Measurements from ENCODE around the gene NDUFB6. TPM values are rescaled to one million over a fixed set of nuclear protein-coding genes. Genes with fewer than 3 reads are reported as not detected.

Gene NDUFB6
- total RNA-seq, 1 donor from 2014 or later, result 43.4 TPM

- H3K27ac Mint-ChIP-seq (ENCODE audit: unreplicated experiment), result no peak overlapping the region
- peaks cover 5% of the 10 kb centered on the region for H3K9me3 Mint-ChIP-seq (ENCODE audit: low read depth)
- no peak for TF ChIP-seq CTCF (IDR thresholded peaks at IDR 0.05)
- no peak overlapping the region for H3K4me3 Mint-ChIP-seq (ENCODE audit: unreplicated experiment)
- H3K4me1 Mint-ChIP-seq (ENCODE audit: low read depth), result peaks cover 4% of the 10 kb centered on the region
- DNase-seq (ENCODE audit: low spot score), result no peak
- peaks cover 20% of the 10 kb centered on the region for H3K27me3 Mint-ChIP-seq (ENCODE audit: low read depth)
- H3K36me3 Mint-ChIP-seq (ENCODE audit: low read depth), result no peaks in the 10 kb centered on the region
Observed at GRCh38 chr9:32587901-32588300, 14.9 kb upstream of the NDUFB6 start.

GRCh38 chr9:32584784-32585183 is 11.8 kb upstream of the NDUFB6 start:
- Mint-ChIP-seq H3K4me1 (ENCODE audit: low read depth) (peaks cover 6% of the 10 kb centered on the region), H3K27me3 (ENCODE audit: low read depth) (peaks cover 19% of the 10 kb centered on the region), H3K4me3 (ENCODE audit: unreplicated experiment) (no peak overlapping the region), H3K36me3 (ENCODE audit: low read depth) (no peaks in the 10 kb centered on the region), H3K27ac (ENCODE audit: unreplicated experiment) (no peak overlapping the region), H3K9me3 (ENCODE audit: low read depth) (peaks cover 5% of the 10 kb centered on the region)
- no peak for DNase-seq (ENCODE audit: low spot score)
- no peak for TF ChIP-seq CTCF (IDR thresholded peaks at IDR 0.05)

- H3K27me3 Mint-ChIP-seq (ENCODE audit: low read depth), result peaks cover 24% of the 10 kb centered on the region
- no peak overlapping the region for H3K27ac Mint-ChIP-seq (ENCODE audit: unreplicated experiment)
Observed at GRCh38 chr9:32581512-32582143, 8.7 kb upstream of the NDUFB6 start.

DNA sequence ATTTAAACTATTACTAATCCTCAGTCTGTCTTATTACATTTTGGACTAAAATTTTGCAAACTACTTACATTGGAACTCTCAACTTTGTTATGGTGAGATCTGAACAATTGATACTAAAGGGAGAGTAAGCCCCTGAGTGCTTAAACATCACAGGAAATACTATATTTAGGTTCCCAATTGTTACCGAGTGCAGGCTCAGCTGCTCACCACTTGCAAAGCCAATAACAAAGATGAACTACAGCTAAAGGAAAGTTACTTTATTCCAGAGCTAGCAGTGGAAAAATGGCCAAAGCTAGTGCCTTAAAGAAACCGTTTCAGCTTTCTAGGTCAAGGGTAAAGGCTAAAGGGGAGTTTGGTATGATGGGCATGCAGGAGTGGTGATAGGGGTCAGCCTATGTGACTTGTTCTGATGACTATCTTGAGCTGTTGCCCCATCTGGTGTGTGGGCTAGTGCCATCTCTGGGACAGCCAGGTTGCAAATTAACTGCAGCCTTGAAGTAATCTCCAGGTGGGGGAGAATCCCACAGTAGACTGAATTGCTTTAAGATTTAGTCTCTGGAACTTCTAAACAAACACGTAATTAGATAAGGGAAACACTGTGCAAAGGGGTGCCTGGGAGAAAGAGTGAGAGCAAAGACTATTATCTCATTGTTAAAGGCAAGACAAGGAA is 7.8 kb upstream of the NDUFB6 start:
- Mint-ChIP-seq H3K27ac (ENCODE audit: unreplicated experiment) (no peak overlapping the region), H3K4me3 (ENCODE audit: unreplicated experiment) (no peak overlapping the region), H3K36me3 (ENCODE audit: low read depth) (no peaks in the 10 kb centered on the region), H3K27me3 (ENCODE audit: low read depth) (peaks cover 24% of the 10 kb centered on the region), H3K4me1 (ENCODE audit: low read depth) (peaks cover 6% of the 10 kb centered on the region), H3K9me3 (ENCODE audit: low read depth) (no peaks in the 10 kb centered on the region)
- TF ChIP-seq CTCF (IDR thresholded peaks at IDR 0.05), result no peak
- DNase-seq (ENCODE audit: low spot score), result no peak

More at GRCh38 chr9:32581512-32582143, 8.7 kb upstream of the NDUFB6 start:
- Mint-ChIP-seq H3K36me3 (ENCODE audit: low read depth) (no peaks in the 10 kb centered on the region), H3K4me3 (ENCODE audit: unreplicated experiment) (no peak overlapping the region), H3K4me1 (ENCODE audit: low read depth) (peaks cover 6% of the 10 kb centered on the region), H3K9me3 (ENCODE audit: low read depth) (peaks cover 5% of the 10 kb centered on the region)
- TF ChIP-seq CTCF (IDR thresholded peaks at IDR 0.05), result peak; percentile 83
- DNase-seq (ENCODE audit: low spot score), result no peak

- Mint-ChIP-seq H3K27ac (ENCODE audit: unreplicated experiment) (no peak overlapping the region), H3K4me3 (ENCODE audit: unreplicated experiment) (no peak overlapping the region), H3K36me3 (ENCODE audit: low read depth) (no peaks in the 10 kb centered on the region), H3K4me1 (ENCODE audit: low read depth) (peaks cover 5% of the 10 kb centered on the region), H3K27me3 (ENCODE audit: low read depth) (peaks cover 24% of the 10 kb centered on the region), H3K9me3 (ENCODE audit: low read depth) (no peaks in the 10 kb centered on the region)
- peak; percentile 98 for TF ChIP-seq CTCF (IDR thresholded peaks at IDR 0.05)
- no peak for DNase-seq (ENCODE audit: low spot score)
Observed at GRCh38 chr9:32579706-32580331, 6.9 kb upstream of the NDUFB6 start.

Data from chondrocyte (in vitro differentiated cells).